ENCODE results near the gene STAT5A.
"Not testable (repeated sequence)": the region's sequence is repeated elsewhere in the genome, so short reads cannot be mapped to it uniquely, and the experiment has no call there.

- not testable (repeated sequence) for TF ChIP-seq CTCF (IDR thresholded peaks at IDR 0.05; ENCODE audit: insufficient read depth, low read length); REST (IDR thresholded peaks at IDR 0.05; ENCODE audit: insufficient replicate concordance, low read depth)
Observed at GRCh38 chr17:42245183-42245582, 43.1 kb upstream of the STAT5A start.
